K562 (cell line): ENCODE results near the gene CCDC93. TPM values are rescaled to one million over a fixed set of nuclear protein-coding genes. Genes with fewer than 3 reads are reported as not detected.

Source experiments
- ESRRA ChIP-seq: fragments of 450-650 bp; IDR thresholded peaks from 2 replicates; pipeline ENCODE4 v1.6.1; 2014; ENCODE audit warnings: low read depth, mild to moderate bottlenecking, moderate library complexity, borderline replicate concordance
- KDM5B ChIP-seq: fragments of 200-600 bp; sonication (generic); IDR thresholded peaks from 2 replicates; pipeline ENCODE4 v1.6.1; 2012; ENCODE audit warnings: low read depth, mild to moderate bottlenecking, moderate library complexity, low read length, control low read depth, inconsistent platforms; ENCODE audit not compliant: insufficient replicate concordance
- MTA3 ChIP-seq: fragments of 450-650 bp; formaldehyde crosslinking; IDR thresholded peaks from 2 replicates; pipeline ENCODE4 v1.6.1; 2017; ENCODE audit warnings: mild to moderate bottlenecking, borderline replicate concordance
- NR2F6 ChIP-seq: fragments of 450-650 bp; formaldehyde crosslinking; IDR thresholded peaks from 2 replicates; pipeline ENCODE4 v1.4.0; 2020; ENCODE audit warnings: mild to moderate bottlenecking
- PATZ1 ChIP-seq: fragments of 250-450 bp; sonication (Bioruptor Pico); IDR thresholded peaks from 2 replicates; pipeline ENCODE4 v1.5.0; 2020; ENCODE audit warnings: mild to moderate bottlenecking, borderline replicate concordance
- POLR2AphosphoS5 ChIP-seq: IDR thresholded peaks from 2 replicates; pipeline ENCODE4 v1.6.1; 2011; ENCODE audit warnings: mild to moderate bottlenecking, low read depth, low read length, moderate library complexity; ENCODE audit not compliant: control insufficient read depth, insufficient read depth
- POLR2B ChIP-seq: fragments of 450-650 bp; IDR thresholded peaks from 2 replicates; pipeline ENCODE4 v1.6.1; 2018; ENCODE audit warnings: low read depth; ENCODE audit not compliant: partially characterized antibody
- RAD21 ChIP-seq, 2 experiments: fragments of 250-450 bp in 1 of 2; fragments of 450-650 bp in 1 of 2; sonication (Bioruptor Pico) in 1 of 2; formaldehyde crosslinking in 1 of 2; IDR thresholded peaks in 1 of 2; conservative IDR thresholded peaks in 1 of 2; 2 replicates each; pipeline versions ENCODE4 v1.4.0 to v1.8.0; 2020 to 2022; ENCODE audit warnings: mild to moderate bottlenecking in 2 of 2, moderate library complexity in 1 of 2
- SNAPC5 ChIP-seq: fragments of 250-450 bp; sonication (Bioruptor Pico); IDR thresholded peaks from 2 replicates; pipeline ENCODE4 v1.8.0; 2021; ENCODE audit warnings: moderate library complexity, mild to moderate bottlenecking, inconsistent platforms
- ZBTB40 ChIP-seq, 2 experiments: fragments of 450-650 bp in 1 of 2; sonication (generic) in 1 of 2; formaldehyde crosslinking in 1 of 2; IDR thresholded peaks; 2 replicates each; pipeline versions ENCODE4 v1.7.1 to v1.9.0; 2016 to 2022; ENCODE audit warnings: inconsistent platforms in 1 of 2, mild to moderate bottlenecking in 1 of 2, missing genetic modification reagents in 1 of 2
- ZC3H8 ChIP-seq: fragments of 450-650 bp; IDR thresholded peaks from 2 replicates; pipeline ENCODE4 v1.6.1; 2017
- ZNF239 ChIP-seq: fragments of 250-450 bp; sonication (Bioruptor Pico); IDR thresholded peaks from 2 replicates; pipeline ENCODE4 v1.4.0; 2020; ENCODE audit warnings: mild to moderate bottlenecking
- ZNF263 ChIP-seq: sonication (generic); formaldehyde crosslinking; IDR thresholded peaks from 2 replicates; pipeline ENCODE4 v1.8.0; 2022; ENCODE audit warnings: mild to moderate bottlenecking, missing genetic modification reagents, borderline replicate concordance
- ZNF431 ChIP-seq: sonication (generic); formaldehyde crosslinking; IDR thresholded peaks from 2 replicates; pipeline ENCODE4 v1.8.0; 2022; ENCODE audit warnings: mild to moderate bottlenecking, missing genetic modification reagents
- polyA plus RNA-seq, 8 experiments: library from polyadenylated mRNA; depleted of rRNA in 4 of 8; stranded (reverse) in 5 of 8; unstranded in 3 of 8; fragments of >200 nt; fragmentation: Nextera tagmentation in 2 of 8; fragmentation: Illumina TruSeq in 1 of 8; extraction: Ambion mirVana in 2 of 8; extraction: Trizol in 1 of 8; gene quantifications; 2 replicates each; pipeline versions ENCODE4 v1.2.1 to v1.2.3, GENCODE V29; 2011 to 2014; ENCODE audit warnings: inconsistent platforms in 1 of 8, missing spikeins in 1 of 8
- total RNA-seq, 7 experiments: library from RNA; depleted of rRNA in 6 of 7; stranded (reverse); fragments of >200 nt in 6 of 7; fragmentation: Illumina TruSeq in 2 of 7; extraction: Trizol in 2 of 7; gene quantifications; 2 replicates each; pipeline versions ENCODE4 v1.2.1 to v1.2.3, GENCODE V29; 2011 to 2021; ENCODE audit warnings: low replicate concordance in 1 of 7
- TF ChIP-seq, protein P1 (sequence below): sonication (generic); formaldehyde crosslinking; IDR thresholded peaks from 2 replicates; pipeline ENCODE4 v1.9.0; 2022; ENCODE audit warnings: mild to moderate bottlenecking, missing genetic modification reagents

Gene CCDC93
- total and polyA plus RNA-seq, 9 of the 15 experiments (the other 6 are each of a cell fraction or from before 2014, with no cell fraction given): 3.3 to 19.3 (median 12.4) TPM

- TF ChIP-seq ZBTB40 (IDR thresholded peaks at IDR 0.05) (peak; percentile 61), ZBTB40 (CRISPR knock-in tag; IDR thresholded peaks at IDR 0.05) (no peak), SNAPC5 (CRISPR knock-in tag) (no peak), MTA3 (0 out of 2 replicates have a peak, but pooled peaks have one; percentile 21), ZNF239 (no peak), POLR2AphosphoS5 (peak; percentile 40; the same call in 1 of the 2 replicates), KDM5B (peak; percentile 70), RAD21 (CRISPR knock-in tag; conservative IDR thresholded peaks at IDR 0.05 in 1 of 2, IDR thresholded peaks at IDR 0.05 in 1 of 2) (no peak), ZNF263 (CRISPR knock-in tag) (no peak), ZNF431 (no peak), ESRRA (0 out of 2 replicates have a peak, but pooled peaks have one; percentile 4), ZC3H8 (no peak), NR2F6 (CRISPR knock-in tag) (no peak), POLR2B (peak; percentile 54), PATZ1 (no peak)
- TF ChIP-seq, protein P1, sequence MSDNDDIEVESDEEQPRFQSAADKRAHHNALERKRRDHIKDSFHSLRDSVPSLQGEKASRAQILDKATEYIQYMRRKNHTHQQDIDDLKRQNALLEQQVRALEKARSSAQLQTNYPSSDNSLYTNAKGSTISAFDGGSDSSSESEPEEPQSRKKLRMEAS (CRISPR knock-in tag): peak; percentile 61
These were observed at the start of gene CCDC93 (continued) for GRCh38 chr2:118013724-118014491.
